Thyroid gland (tissue), 4 donors: ENCODE results near the gene ITM2B. TPM values are rescaled to one million over a fixed set of nuclear protein-coding genes. Genes with fewer than 3 reads are reported as not detected.

Experiments used
- DNase-seq, 2 donors: peaks; one replicate each; pipeline ENCODE4 v3.0.0-alpha.2; 2019
- H3K27ac ChIP-seq, 3 donors: fragments of 200-600 bp; sonication (generic); 1 replicate in 2 of 3; 2 replicates in 1 of 3; pipeline ENCODE4 v1.5.1; 2016 to 2019; ENCODE audit warnings: mild to moderate bottlenecking in 1 of 3, moderate library complexity in 1 of 3
- H3K27me3 ChIP-seq: fragments of 200-600 bp; sonication (generic); one replicate; pipeline ENCODE4 v1.5.1; 2019
- H3K36me3 ChIP-seq, 2 donors: fragments of 200-600 bp; sonication (generic); one replicate each; pipeline ENCODE4 v1.5.1; 2016 to 2019
- H3K4me1 ChIP-seq, 2 donors: fragments of 200-600 bp; sonication (generic); one replicate each; pipeline ENCODE4 v1.5.1; 2017 to 2019
- H3K4me3 ChIP-seq, 3 donors: fragments of 200-600 bp; sonication (generic); replicated peaks in 1 of 3; 1 replicate in 2 of 3; 2 replicates in 1 of 3; pipeline ENCODE4 v1.5.1; 2016; ENCODE audit warnings: mild to moderate bottlenecking in 1 of 3
- H3K9me3 ChIP-seq: fragments of 200-600 bp; sonication (generic); one replicate; pipeline ENCODE4 v1.5.1; 2017
- POLR2A ChIP-seq, 2 donors: fragments of 450-650 bp; IDR thresholded peaks; one replicate each; pipeline ENCODE4 v1.6.1; 2017; ENCODE audit warnings: antibody characterized with exemption in 2 of 2, mild to moderate bottlenecking in 2 of 2, moderate library complexity in 1 of 2
- WGBS, 2 donors: methylation state at CpG; one replicate each; pipeline ENCODE4 v1.1.5; 2017; 5-methylcytosine and 5-hydroxymethylcytosine counted together
- intact Hi-C: fragments of 100-400 bp; cut with DNase I; formaldehyde crosslinking; loops from one replicate; pipeline ENCODE4 v1.15.1; 2023
- total RNA-seq, 4 donors: library from RNA; depleted of rRNA; stranded (reverse); fragments of >200 nt; gene quantifications; one replicate each; pipeline ENCODE4 v1.2.3, GENCODE V29; 2016
- TF ChIP-seq, protein P1 (sequence below), 6 experiments: fragments of 200-600 bp in 3 of 6; fragments of 450-650 bp in 3 of 6; sonication (generic) in 3 of 6; IDR thresholded peaks; one replicate each; pipeline ENCODE4 v1.5.1; 2016 to 2019; ENCODE audit warnings: antibody characterized with exemption in 6 of 6, mild to moderate bottlenecking in 2 of 6, inconsistent platforms in 1 of 6, moderate library complexity in 1 of 6

ITM2B gene
- total RNA-seq, 4 donors from 2014 or later = 550 to 716 (median 624) TPM

GRCh38 chr13:48315969-48316650 lies 83.1 kb downstream of the ITM2B start:
- Histone ChIP-seq H3K4me1 (no peaks in the 10 kb centered on the region), H3K36me3 (no peaks in the 10 kb centered on the region), H3K27ac (no peak overlapping the region), H3K9me3 (no peaks in the 10 kb centered on the region), H3K27me3 (no peaks in the 10 kb centered on the region), H3K4me3 (no peak overlapping the region)
- TF ChIP-seq POLR2A (IDR thresholded peaks at IDR 0.05) = no peak
- TF ChIP-seq, protein P1, sequence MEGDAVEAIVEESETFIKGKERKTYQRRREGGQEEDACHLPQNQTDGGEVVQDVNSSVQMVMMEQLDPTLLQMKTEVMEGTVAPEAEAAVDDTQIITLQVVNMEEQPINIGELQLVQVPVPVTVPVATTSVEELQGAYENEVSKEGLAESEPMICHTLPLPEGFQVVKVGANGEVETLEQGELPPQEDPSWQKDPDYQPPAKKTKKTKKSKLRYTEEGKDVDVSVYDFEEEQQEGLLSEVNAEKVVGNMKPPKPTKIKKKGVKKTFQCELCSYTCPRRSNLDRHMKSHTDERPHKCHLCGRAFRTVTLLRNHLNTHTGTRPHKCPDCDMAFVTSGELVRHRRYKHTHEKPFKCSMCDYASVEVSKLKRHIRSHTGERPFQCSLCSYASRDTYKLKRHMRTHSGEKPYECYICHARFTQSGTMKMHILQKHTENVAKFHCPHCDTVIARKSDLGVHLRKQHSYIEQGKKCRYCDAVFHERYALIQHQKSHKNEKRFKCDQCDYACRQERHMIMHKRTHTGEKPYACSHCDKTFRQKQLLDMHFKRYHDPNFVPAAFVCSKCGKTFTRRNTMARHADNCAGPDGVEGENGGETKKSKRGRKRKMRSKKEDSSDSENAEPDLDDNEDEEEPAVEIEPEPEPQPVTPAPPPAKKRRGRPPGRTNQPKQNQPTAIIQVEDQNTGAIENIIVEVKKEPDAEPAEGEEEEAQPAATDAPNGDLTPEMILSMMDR (IDR thresholded peaks at IDR 0.05) = no peak
- WGBS, 2 donors = 77 to 87% methylated on average over 14 to 17 of the region's 17 CpGs
- no peak for DNase-seq
- intact Hi-C loops = no loop called here

- no peak for TF ChIP-seq POLR2A (IDR thresholded peaks at IDR 0.05)
- TF ChIP-seq, protein P1 (IDR thresholded peaks at IDR 0.05) = no peak
- peak in 1 of 2 donors; percentile 3 for DNase-seq
- H3K4me1 ChIP-seq = no peaks in the 10 kb centered on the region
- no peaks in the 10 kb centered on the region for H3K27me3 ChIP-seq
- H3K36me3 ChIP-seq = no peaks in the 10 kb centered on the region
- H3K9me3 ChIP-seq = no peaks in the 10 kb centered on the region
- H3K27ac ChIP-seq = peak overlapping the region in 1 of 3 donors; percentile 40
- intact Hi-C loops = no loop called here
- H3K4me3 ChIP-seq = peak overlapping the region in 1 of 3 donors; percentile 19
- WGBS, 2 donors = 84 to 90% methylated on average over 39 to 42 of the region's 43 CpGs
Observed at GRCh38 chr13:48316826-48317510, 84.0 kb downstream of the ITM2B start.

DNA sequence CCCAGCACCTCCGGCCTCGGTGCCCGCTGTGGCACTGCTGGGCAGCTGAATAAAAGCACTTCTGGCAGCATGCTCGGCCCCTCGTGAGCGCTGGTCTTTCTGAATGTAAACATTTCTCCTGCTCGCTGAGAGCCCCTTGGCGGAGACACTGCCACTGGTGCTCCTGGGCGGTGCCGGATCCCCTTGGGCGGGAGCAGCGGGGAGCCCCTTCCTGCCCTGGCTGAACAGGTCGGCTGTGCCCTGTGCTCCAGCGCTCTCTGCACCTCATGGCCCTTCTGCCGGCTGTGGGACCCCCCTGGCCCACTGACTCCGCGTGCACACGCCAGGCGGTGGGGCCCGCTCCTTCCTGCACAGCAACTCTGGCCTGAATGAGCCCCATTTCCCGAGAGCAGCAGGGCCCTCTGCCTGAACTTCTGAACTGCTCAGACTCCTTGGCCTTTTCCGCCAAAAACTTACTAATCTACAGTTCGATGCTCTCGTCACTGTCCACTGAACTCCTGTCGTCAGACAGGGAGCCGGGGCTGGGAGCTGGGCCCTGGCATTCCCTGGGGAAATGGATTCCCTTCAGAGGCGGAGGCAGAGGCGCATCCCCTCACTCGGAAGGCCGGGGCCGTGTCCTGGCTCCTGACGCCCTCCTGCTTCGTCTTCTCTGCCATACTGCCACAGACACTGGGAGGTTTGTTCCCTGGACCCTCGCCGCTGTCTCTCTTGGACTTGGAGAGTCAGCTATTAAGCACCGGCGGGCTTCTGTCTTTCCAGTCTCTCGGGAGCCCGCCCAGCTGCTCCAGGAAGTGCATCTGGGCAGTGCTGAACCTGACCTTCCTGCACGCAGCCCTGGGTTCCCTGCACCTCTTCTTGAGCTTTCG lies 84.7 kb downstream of the ITM2B start:
- intact Hi-C loops = no loop called here
- no peaks in the 10 kb centered on the region for H3K4me1 ChIP-seq
- H3K4me3 ChIP-seq = peak overlapping the region in 1 of 3 donors; percentile 19
- no peaks in the 10 kb centered on the region for H3K27me3 ChIP-seq
- no peak overlapping the region for H3K27ac ChIP-seq
- H3K36me3 ChIP-seq = no peaks in the 10 kb centered on the region
- no peaks in the 10 kb centered on the region for H3K9me3 ChIP-seq
- WGBS, 2 donors = 67 to 69% methylated on average over 19 to 34 of the region's 41 CpGs
- TF ChIP-seq, protein P1 (IDR thresholded peaks at IDR 0.05) = no peak
- TF ChIP-seq POLR2A (IDR thresholded peaks at IDR 0.05) = no peak
- peak; percentile 20 to 27 for DNase-seq

GRCh38 chr13:48318377-48318811 lies 85.4 kb downstream of the ITM2B start:
- peak; percentile 5 to 10 for DNase-seq

More at GRCh38 chr13:48318377-48318811, 85.4 kb downstream of the ITM2B start:
- no peak for TF ChIP-seq POLR2A (IDR thresholded peaks at IDR 0.05)
- TF ChIP-seq, protein P1 (IDR thresholded peaks at IDR 0.05) = no peak
- Histone ChIP-seq H3K36me3 (no peaks in the 10 kb centered on the region), H3K9me3 (no peaks in the 10 kb centered on the region), H3K4me1 (no peaks in the 10 kb centered on the region), H3K27ac (no peak overlapping the region), H3K27me3 (no peaks in the 10 kb centered on the region), H3K4me3 (peak overlapping the region in 1 of 3 donors; percentile 19)
- WGBS, 2 donors = 78 to 84% methylated on average over 27 to 28 of the region's 28 CpGs
- intact Hi-C loops = no loop called here
